Stimulated activated CD4-positive, alpha-beta T cell treated with anti-CD3 and anti-CD28 coated beads, Interleukin-1b, Interleukin-23, amount 100 ng/mL, for 48 hours (primary cell): ENCODE measurements around the gene SHANK1.

Experiments
- DNase-seq: peaks from one replicate; pipeline ENCODE4 v3.0.0-alpha.2; 2020

Gene SHANK1

DNA sequence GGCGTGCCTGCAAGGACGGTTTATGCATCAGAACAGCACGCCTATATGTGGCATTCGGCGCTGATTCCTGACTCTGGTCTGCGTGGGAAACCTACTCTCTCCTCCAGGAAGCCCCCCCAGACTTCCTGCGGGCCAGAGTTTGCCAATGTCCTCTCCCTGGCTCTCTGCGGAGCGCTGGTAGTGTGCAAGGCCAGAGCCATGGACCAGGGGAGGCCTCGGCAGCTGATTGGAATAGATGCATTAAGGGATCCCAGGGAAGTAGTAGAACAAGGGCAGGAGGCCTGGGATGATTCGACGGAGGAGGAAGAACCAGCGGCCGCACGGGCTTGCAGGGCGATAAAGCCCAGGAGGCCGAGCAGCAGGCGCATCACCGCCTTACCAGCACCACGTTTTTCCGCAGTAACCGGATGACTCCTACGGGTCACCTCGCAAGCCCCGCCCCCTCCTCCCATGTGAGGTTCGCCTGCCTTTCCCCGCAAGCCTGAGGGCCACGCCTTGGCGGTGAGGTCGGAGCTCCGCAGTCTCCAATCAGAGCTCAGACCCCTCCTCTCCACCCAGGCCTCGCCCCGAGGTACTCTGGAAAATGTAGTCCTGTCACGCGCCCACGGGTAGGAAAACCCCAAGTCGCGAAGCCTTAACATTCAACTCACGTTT is 8.6 kb upstream of the SHANK1 start:
- peak; percentile 93 for DNase-seq

DNA sequence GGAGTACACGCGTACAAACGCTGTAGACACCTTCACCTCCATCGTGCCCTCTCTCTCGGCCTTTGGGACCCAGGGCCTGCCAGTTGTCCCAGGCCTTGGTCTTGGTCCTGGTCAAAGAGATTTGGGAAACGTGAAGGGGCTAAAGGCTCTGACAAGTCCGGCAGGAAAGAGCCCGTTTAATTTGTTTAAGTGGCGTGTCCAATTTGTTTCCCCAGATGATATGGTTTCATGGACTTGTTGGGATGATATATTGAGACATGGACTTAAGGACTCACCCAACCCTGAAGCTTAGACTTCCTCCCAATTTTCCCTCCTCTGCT is 6.3 kb upstream of the SHANK1 start:
- DNase-seq, result no peak

DNA sequence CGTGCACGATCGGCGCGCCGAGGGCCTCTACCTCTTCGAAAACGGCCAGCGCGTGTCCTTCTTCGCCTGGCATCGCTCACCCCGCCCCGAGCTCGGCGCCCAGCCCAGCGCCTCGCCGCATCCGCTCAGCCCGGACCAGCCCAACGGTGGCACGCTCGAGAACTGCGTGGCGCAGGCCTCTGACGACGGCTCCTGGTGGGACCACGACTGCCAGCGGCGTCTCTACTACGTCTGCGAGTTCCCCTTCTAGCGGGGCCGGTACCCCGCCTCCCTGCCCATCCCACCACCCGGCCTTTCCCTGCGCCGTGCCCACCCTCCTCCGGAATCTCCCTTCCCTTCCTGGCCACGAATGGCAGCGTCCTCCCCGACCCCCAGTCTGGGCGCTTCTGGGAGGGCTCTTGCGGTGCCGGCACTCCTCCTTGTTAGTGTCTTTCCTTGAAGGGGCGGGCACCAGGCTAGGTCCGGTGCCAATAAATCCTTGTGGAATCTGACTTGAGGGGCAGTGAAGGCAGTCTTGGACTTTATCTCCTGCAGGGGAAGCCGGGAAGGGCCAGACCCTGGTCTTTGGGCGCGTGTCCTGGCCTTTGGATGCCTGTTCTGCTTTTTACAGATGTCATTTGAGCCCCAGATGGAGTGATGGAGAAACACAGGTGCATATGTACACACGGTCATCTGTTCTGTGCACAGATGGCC is 5.8 kb upstream of the SHANK1 start:
- DNase-seq, result no peak

DNA sequence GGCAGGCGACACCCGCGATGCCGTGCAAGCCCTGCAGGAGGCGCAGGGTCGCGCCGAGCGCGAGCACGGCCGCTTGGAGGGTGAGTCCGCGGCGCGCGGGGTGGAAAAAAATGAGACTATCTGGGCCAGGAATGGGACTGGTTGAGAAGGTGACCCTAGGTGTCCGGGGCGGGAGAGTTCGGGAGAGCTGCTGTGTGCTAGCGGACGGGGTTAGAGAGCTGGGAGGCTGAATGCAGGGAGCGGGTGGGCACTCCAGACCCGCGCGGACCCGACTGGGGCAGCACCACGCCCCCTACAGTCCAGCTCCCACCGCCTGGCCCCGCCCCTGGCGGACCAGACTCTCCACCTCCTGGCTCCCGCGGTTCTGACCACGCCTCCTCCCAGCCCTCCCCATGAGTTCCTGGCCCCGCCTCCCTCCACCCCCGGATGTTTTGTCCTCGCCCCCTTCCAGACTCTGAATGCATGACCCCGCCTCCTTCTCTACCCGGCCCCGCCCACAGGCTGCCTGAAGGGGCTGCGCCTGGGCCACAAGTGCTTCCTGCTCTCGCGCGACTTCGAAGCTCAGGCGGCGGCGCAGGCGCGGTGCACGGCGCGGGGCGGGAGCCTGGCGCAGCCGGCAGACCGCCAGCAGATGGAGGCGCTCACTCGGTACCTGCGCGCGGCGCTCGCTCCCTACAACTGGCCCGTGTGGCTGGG is 5.1 kb upstream of the SHANK1 start:
- peak; percentile 99 for DNase-seq

DNA sequence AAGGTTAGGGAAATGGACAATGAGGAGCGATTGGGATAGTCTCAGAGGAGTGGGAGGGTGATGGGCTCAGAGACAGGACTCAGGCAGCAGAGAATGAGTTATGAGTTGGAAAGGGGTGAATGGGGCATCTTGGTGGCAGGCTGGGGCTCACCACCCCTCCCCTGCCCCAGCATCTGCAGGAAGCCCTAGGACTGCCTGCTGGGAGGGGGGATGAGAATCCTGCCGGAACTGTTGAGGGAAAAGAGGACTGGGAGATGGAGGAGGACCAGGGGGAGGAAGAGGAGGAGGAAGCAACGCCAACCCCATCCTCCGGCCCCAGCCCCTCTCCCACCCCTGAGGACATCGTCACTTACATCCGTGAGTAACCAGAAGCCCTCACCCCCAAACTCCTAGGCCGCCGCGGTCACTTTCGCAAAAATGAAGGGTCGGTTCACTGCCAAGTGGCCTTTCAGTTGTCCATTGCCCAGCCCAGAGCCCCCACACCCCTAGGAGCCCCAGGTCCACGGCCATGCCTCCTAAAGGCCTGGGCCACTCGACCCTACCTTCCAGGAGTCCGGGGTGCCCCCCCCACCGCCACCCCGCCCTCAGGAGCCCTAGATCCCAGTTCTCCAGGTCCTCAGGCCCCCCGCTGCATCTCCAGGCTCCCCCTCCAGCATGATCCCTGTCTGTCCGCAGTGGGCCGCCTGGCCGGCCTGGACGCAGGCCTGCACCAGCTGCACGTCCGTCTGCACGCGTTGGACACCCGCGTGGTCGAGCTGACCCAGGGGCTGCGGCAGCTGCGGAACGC is 4.3 kb upstream of the SHANK1 start:
- DNase-seq, result no peak

DNA sequence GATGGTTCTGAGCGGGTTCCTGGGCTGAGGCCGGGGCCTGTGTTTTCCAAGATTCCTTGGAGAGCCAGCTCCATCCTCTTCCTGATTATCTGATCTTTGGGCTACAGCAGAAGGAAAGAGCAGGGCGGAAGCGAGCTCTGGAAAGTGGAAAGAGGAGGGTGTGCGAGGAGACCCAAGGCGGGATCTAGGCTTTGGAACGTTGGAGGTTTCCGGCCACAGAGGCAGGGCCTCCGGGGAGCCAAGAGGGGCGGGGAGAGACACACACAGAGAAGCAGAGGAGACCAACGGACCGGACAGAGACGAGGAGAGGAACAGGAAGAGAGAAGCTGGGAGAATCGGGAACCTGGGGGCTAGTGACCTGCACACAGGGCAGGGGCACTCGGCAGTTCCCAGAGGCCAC is 3.5 kb upstream of the SHANK1 start, which contains the start of gene CLEC11A:
CLEC11A (plus strand) TSS at position 296 of the 400 bp plus-strand sequence. CDS start 162 bp downstream, outside the sequence.
- no peak for DNase-seq

DNA sequence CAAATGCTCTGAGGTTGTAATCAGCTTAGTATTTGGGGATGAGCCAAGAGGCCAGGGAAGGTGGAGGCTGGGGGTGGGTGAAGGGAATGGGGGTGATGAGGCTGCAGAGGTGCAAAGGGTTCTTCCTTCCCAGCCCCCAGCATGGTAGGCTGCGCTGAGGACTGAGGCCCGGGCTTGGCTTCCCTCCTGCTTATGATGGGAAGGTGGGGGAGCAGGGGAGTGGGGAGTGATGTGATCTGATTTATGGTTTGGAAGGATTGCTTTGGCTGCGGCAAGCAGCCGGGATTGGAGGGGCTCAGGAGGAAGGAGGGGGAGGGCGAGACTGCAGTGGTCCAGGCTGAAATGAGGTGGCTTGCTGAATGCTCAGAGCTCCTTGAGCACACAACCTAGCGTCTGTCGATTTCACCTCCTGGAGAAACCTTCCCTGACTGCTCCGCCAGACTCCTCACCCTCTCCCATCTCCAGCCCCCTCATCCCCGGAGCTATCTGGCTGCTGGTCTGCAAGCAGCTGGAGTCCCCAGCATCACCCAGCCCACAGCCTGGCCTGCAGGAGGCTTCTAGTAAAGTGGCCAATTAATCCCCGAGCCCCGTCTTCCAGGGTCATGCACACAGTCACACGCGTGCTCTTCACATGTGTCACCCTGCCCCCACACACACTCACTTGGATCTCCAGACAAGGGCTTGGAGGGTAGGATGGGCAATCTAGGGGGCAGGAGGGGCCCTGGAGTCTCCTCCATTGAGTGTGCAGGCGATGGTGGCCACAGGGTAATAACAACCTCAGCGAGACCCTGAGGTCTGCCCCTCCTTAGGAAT is 2.8 kb upstream of the SHANK1 start:
- DNase-seq, result no peak

DNA sequence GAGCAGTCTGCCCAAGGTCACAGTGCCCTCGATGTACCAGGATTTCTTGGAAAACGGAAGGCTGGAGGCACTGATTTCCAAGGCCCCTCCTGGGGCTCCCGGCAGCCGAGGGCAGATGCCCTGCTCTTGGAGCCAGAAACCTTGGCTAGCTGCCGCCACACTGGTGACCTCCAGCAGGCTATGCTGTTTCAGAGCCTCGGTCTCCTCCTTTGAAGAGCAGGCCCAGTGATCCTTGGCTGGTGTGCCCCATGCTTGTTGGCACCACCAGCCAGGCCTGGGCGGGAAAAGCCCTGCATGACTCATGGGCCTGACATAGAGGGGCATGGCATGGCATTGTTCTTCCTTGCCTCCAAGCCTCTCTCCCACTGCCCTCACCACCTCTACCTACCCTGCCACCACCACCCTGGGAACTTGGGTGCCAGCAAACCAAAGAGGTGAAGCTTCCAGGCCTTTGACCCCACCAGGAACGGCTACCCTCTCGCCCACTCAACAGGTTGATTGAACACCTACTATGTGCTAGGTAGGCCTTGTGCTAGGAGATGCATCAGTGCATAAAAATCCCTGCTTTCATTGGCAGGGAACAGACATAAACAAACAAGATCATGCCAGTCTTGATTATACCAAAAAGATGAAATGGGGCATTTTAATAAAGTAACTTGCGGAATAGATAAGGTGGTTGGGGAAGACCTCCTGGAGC is 2.0 kb upstream of the SHANK1 start:
- no peak for DNase-seq

DNA sequence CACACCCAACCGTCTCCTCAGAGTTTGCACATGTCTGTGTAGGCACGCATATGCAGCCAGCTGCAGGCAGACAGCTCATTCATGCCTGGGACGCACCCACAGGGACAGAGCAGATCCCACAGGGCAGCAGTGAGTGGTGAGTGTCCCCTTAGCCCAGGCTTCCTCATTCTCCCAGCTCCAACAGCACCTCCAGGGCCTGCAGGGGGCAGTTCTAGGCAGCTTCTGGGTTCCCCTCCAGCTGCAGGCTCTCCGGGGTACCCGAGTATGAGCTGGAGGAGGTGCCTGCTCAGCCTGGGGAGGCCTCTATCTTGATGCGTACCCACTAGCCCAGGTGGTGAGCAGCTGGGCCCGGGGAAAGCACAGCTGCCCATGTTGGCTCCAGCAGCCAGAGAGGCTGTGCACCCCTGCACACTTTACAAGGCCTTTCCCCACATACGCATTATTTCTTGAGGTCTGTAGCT is 1.3 kb upstream of the SHANK1 start:
- no peak for DNase-seq

DNA sequence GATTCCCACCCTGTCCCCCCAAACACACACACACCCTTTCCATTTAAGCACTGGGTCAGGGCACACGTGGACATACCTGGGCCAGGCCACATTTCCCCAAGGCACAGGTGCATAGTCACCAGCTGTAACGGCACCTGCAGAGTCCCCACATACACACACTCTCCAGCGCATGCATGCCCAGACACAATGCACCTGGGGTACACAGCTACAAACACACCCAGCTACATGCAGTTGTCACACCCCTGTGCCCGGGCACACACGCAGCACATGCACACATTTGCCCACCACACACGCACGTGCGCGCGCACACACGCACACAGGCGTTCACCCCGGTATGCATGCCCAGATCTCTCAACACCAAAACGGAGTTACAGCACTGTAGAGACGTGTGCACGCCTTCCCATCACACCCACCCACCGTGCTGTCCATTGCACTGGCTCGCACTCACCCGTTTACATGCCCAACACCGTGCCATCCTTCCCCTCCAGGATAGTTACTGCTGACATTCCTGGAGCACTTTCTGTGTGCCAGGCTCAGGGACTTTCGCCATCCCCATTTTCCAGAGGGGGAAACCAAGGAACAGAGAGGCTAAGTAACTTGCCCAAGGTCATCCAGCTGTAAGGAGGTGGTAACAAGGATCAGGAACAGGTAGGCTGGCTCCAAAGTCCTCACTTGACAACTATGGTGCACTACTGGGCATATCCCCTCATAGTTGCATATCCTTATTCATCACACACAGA is 749 bp upstream of the SHANK1 start:
- no peak for DNase-seq

DNA sequence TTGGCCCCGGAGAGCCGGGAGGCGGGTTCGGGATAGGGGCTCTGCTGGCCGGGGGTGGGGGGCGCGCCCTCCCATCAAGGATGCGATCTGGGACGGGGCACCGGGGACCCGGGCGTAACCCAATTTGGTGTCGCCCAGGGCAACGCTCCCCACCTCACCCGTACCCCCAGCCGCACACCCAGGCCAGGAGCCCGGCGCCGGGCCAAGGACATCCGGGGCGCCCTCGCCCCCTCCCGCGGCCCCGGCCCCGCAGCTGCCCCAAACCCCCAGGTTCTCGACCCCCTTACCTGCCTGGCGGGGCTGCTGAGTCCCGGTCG is 525 bp downstream of the SHANK1 start:
- no peak for DNase-seq

DNA sequence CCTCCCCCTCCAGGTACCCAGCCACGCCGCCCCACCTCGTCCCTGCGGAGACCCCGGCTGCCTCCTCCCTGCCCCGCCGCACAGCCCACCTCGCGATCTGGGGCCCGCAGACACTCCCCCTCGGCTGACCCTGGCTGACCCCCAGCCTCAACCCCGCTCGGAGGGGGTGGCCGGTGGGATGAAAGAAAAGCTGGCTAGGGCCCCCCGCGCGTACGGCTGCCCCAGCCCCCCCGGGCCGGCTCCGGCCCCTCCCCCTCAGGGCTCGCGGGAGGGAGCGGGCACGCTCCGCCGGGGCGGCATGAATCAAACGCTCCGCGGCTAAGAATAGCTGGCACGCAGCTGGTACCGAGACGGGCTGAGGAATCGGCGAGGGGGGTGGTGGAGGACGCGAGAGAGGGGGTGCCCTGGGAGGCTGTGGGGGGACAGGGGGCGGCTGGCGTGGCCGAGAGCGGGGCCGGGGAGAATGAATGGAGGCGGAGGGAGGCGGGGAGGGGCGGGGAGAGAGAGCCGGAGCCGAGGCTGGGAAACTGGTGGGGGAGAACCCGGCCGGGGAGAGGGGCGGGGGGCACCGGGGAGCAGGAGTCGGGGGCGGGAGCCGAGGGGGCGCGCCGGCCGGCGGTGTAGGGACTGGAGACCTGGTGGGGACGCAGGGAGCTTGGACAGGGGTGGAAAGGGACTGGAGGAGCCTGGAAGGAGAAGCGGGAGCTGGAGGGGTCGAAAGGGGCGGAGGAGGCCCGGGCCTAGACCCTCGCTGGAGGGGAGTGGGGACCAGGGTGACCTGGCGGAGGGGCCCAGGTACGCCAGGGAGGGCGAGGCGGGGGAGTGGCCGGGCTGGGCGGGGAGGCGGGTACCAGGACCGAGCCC is 1.1 kb downstream of the SHANK1 start:
- no peak for DNase-seq

DNA sequence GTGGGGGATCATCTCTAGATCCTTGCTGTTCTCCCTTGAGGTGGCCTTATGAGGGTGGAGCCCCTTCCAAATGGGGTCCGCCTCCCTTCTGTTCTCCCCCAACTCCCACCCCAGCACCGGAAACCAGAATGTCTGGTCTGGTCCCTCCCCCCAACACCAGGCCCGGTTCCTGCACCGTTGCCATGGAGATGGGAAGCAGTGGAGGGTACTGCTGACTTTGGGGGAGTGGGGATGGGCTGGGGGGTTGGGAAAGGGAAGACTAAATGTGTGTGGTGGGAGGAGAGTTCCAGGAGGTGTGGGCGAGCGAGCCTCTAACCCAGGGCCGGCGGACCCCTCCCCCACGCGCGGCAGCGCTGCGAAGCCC is 1.7 kb downstream of the SHANK1 start:
- no peak for DNase-seq

DNA sequence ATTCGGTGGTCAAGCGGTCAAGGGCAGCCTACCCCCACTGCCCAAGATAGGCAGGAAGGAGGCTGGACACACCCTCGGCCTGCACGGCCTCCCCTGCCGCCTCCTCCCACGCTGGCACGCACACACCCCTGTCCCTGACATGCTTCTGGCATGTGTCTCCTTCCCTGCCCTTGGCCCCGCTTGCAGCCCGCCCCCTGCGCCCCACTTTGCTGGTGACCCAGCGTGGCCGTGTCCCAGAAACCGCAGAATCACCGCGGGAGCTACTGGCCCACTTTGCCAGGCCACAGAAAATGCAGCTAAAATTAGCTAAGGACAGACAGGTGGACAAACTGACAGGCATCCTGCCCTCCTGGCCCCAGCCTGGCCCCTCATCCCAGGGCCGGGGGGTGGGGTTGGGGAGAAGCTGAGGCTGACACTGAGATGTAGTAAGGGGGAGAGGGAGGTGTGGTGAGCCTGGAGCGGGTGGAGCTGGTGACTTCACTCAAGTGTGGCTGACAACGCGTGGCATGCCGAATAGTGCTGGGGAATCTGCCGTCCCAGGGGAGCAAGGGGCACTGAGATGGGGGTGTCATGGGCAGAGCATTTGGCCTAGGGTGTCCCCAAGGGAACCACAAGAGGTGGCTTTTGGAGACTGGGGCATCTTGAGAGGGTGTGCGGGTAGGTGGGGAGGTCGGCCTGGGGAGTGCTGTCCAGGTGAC is 2.4 kb downstream of the SHANK1 start:
- no peak for DNase-seq

DNA sequence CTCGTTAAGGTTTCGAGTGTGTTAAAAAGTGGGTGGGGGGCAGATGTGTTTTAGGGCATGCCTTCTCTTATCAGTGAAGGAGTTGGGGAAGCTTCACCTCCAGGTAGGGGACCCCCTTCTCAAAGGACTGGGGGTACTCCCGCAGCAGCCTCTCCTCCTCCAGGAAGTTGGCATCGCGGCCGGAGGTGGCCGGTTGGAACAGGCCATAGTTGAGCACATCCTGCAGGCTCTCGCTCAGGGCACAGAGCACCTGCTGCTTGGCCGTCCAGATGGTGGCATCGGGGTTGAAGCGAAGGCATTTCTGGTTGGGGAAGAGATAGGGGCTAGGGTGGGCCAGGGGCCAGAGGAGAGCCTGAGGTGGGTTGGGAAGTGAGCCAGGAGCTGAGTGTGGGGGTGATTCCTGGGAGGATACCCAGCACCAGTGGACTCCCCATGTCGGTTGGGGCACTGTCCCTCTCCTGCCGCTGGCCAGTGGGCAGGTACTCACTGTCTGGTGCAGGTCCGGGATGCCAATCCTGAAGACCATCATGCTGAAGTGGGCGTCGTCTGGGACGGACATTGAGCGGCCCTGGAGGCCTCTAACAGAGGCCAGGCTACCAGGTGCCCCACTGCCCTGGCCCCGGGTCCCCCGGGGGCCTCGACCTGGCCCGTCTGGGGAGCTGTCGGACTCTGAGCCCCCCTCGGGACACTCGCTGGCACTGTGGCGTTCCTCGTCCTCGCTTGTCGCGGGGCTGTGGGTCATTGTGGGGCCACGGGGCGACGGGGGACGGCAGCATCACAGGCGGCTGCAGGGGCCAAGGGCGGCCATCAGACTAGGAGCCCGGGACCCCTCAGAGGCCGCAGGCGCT is 3.2 kb downstream of the SHANK1 start:
- no peak for DNase-seq

DNA sequence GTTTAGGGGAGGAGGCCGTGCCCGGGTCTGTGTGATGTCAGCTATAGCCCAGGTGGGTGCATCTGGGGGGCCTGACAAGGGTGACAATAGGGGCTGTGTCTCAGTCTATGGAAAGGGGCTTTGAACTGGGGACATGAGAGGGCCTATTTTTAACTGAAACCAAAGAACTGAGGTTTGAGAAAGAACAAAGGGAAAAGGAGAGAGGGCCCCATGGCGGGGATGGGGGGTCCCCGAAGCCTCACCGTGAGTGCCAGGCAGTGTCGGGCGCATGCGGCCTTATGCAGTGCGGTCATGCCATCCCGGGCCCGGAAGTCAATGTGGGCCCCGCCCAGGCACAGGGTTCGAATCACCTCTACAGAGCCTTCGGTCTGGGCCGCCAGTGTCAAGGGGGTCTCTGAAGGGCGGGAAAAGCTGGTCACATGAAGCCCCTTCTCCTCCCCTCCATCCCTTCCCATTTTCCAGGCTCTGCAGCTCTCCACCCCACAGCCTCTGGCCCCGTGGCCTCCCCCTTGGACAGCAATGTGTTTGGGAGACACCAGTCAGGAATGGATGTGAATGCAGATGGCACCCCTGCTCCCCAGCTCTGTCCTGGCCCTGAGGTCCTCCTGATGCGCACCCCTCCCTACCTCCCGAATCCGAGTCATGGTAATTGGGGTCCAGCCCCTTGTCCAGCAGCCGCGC is 5.9 kb downstream of the SHANK1 start:
- no peak for DNase-seq

DNA sequence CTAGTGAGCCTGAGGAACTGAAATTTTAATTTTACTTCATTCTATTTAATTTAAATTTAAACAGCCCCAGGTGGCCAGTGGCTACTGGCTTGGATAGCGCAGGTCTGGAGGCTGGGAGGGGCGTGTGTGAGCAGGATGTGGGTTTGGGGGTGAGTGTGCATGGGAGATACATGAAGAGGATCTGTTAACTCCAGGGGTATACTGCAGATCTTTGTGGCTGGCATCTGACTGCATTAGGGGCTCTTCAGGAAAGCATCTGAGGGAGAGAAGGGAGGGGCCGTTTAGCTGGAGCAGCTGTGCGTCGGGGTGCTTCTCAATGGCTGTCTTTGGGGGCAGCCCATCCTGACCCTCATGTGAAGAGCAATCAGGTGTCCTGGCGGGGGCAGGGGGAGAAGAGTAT is 6.8 kb downstream of the SHANK1 start:
- DNase-seq, result no peak

DNA sequence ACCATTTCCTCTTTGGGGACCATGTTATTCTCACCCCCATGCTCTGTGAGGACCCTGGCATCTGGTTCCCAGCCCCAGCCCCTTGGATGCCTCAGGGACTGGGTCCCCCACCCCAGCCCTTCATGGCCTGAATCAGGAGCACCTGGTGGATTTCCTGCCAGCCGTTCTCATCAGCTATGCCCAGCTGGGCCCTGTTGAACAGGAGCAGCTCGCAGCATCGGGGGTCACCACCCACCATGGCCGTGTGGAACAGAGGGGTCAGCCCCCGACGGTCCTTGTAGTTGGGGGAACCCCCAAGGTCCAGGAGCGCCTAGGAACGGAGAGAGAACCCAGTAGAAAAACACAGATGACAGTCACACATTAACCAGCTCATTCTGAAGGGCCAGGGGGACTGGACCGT is 7.8 kb downstream of the SHANK1 start:
- DNase-seq, result no peak
